Progenitor cell of endocrine pancreas (in vitro differentiated cells): Measurements from ENCODE around the gene TEAD1. TPM values are rescaled to one million over a fixed set of nuclear protein-coding genes. Genes with fewer than 3 reads are reported as not detected.
A peak's percentile ranks its signal among the peaks of the same experiment; 100 is the strongest.

Experiments used
- DNase-seq: peaks from one replicate; pipeline ENCODE4 v3.0.0; 2021; ENCODE audit warnings: low spot score; ENCODE audit not compliant: unreplicated experiment
- H3K27ac Mint-ChIP-seq: 2 replicates; pipeline ENCODE4 v1.8.0; 2021; ENCODE audit warnings: mild to moderate bottlenecking, moderate library complexity, mixed read lengths
- H3K27me3 Mint-ChIP-seq: 2 replicates; pipeline ENCODE4 v1.8.0; 2021; ENCODE audit warnings: mixed read lengths
- H3K36me3 Mint-ChIP-seq: 2 replicates; pipeline ENCODE4 v1.8.0; 2022; ENCODE audit warnings: mixed read lengths; ENCODE audit not compliant: insufficient read depth
- H3K4me1 Mint-ChIP-seq: 2 replicates; pipeline ENCODE4 v1.8.0; 2021; ENCODE audit warnings: low read depth, mixed read lengths
- H3K4me3 Mint-ChIP-seq: 2 replicates; pipeline ENCODE4 v1.8.0; 2021; ENCODE audit warnings: low read depth, mild to moderate bottlenecking, moderate library complexity, mixed read lengths
- H3K9me3 Mint-ChIP-seq: 2 replicates; pipeline ENCODE4 v1.8.0; 2021; ENCODE audit warnings: low read depth, mixed read lengths
- total RNA-seq: library from RNA; stranded (reverse); gene quantifications from 2 replicates; pipeline ENCODE4 v1.2.1, GENCODE V29; 2021
- TF ChIP-seq, protein P1 (sequence below): fragments of 200-600 bp; sonication (generic); IDR thresholded peaks from one replicate; pipeline ENCODE4 v1.5.0; 2021; ENCODE audit warnings: antibody characterized with exemption, mild to moderate bottlenecking; ENCODE audit not compliant: unreplicated experiment

TEAD1 gene
- total RNA-seq, 1 donor from 2014 or later, result 92.4 TPM

DNA sequence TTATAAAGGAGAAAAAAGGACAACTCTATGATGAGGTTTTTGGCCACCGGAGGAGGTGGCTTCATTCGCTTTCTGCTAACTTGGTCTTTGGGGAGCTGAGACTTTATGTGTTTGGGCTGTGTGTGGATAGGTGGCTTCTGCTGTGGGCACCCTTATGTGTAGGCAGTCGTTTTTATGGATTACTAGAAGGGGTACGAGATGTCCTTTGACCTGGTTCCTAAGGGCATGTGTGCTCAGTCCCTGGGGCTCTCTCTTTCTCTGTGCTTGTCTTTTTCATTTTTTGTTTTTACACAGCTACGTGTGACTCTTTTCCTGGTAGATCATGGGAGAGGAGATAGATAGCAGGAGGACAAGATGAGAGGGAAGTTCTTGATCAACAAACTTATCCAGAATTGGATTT, 93.4 kb downstream of the TEAD1 start:
- Mint-ChIP-seq H3K27me3 (no peaks in the 10 kb centered on the region), H3K4me1 (peaks cover 17% of the 10 kb centered on the region), H3K4me3 (no peak overlapping the region), H3K9me3 (no peaks in the 10 kb centered on the region), H3K36me3 (peaks cover 16% of the 10 kb centered on the region), H3K27ac (peak overlapping the region; percentile 31)
- DNase-seq, result no peak
- TF ChIP-seq, protein P1, sequence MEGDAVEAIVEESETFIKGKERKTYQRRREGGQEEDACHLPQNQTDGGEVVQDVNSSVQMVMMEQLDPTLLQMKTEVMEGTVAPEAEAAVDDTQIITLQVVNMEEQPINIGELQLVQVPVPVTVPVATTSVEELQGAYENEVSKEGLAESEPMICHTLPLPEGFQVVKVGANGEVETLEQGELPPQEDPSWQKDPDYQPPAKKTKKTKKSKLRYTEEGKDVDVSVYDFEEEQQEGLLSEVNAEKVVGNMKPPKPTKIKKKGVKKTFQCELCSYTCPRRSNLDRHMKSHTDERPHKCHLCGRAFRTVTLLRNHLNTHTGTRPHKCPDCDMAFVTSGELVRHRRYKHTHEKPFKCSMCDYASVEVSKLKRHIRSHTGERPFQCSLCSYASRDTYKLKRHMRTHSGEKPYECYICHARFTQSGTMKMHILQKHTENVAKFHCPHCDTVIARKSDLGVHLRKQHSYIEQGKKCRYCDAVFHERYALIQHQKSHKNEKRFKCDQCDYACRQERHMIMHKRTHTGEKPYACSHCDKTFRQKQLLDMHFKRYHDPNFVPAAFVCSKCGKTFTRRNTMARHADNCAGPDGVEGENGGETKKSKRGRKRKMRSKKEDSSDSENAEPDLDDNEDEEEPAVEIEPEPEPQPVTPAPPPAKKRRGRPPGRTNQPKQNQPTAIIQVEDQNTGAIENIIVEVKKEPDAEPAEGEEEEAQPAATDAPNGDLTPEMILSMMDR, result no peak

DNA sequence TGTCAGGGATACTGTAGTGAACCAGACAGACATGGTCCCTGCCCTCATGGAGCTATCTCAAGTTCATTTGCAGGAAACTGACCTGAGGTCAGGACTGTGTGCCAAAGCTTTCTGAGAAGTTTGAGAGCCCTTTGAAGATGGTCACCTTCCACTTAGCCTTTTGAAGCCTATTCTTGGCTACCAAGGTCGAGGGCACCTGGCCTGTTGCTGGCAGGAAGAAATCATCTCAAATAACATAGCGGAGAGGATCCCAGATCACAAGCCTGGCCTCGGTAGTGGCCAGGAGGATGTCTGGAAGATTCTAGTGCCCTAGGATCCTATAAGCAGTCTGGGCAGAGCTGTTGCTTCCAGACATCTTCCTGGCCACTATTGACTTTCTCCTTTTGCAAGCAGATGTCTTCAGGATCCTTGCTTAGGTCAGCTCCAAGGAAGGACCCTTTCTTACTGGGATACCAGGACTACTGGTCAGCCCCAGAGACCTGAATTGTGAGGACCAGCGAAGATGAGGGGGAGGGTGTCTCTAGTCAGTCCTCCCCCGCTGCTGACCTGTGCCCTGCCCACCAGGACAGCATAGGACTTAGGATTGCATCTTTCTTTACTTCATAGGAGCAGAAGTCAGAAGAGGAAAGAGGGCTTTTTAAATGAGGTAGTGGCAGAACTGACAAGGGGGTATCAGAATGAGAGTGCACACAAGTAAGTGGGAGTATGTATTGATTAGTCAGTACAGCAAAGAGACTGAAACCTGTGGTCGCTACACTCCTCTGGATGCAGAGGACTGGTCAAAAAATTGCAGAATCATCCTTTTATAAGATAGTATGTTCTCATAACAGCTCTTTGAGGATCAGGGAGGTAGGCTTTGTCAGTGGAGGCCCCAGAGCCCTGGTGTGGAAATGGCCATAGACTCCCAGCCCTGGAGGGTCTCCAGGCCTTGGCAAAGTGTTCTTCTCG, 94.8 kb downstream of the TEAD1 start:
- DNase-seq, result no peak
- peaks cover 22% of the 10 kb centered on the region for H3K36me3 Mint-ChIP-seq
- H3K27ac Mint-ChIP-seq, result peak overlapping the region; percentile 67
- TF ChIP-seq, protein P1, result no peak
- no peaks in the 10 kb centered on the region for H3K27me3 Mint-ChIP-seq
- H3K4me1 Mint-ChIP-seq, result peaks cover 12% of the 10 kb centered on the region
- H3K9me3 Mint-ChIP-seq, result no peaks in the 10 kb centered on the region
- H3K4me3 Mint-ChIP-seq, result no peak overlapping the region

DNA sequence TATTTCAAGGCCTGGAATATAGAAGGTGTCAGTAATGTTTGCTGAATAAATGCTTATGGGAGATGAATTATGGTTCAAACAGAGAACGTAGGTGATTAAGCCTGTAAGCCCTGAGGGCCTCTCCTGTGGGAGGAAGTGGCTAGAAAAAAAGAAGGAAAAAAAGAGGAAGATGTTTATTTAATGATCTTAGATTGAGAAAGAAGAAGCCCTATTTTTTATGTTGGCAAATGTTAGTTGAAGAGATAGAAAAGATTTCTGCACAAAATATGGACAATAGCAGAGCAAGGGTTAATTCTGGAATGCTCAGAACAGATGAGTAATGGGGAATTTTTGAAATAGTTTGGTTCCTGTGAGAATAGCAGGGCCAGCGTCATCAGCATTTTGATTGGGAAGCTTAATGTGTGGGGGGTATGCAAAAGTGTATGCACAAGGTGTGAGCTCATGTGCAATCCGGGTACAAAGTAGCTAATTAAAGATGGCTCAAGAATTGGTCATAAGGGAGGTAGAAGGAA, 95.7 kb downstream of the TEAD1 start:
- TF ChIP-seq, protein P1, result no peak
- no peaks in the 10 kb centered on the region for H3K9me3 Mint-ChIP-seq
- peaks cover 16% of the 10 kb centered on the region for H3K36me3 Mint-ChIP-seq
- no peak overlapping the region for H3K4me3 Mint-ChIP-seq
- peaks cover 12% of the 10 kb centered on the region for H3K4me1 Mint-ChIP-seq
- H3K27me3 Mint-ChIP-seq, result no peaks in the 10 kb centered on the region
- H3K27ac Mint-ChIP-seq, result no peak overlapping the region
- no peak for DNase-seq

DNA sequence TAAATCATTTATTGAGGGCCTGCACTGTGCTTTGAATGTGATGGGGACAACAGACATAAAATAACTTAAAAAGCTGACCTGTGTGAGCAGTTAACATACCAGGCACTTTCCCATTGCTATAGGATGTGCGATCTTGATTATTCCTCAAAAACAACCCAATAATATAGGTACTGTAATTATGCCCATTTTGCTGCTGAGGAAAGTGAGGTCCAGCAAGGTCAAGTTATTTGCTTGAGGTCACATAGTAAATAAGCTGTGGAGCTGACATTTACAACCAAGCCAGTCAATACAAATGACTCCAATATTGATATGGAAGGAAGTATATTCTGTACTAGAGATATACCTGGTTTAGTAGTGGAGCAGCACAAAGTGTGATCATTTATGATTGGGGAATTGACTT, 96.2 kb downstream of the TEAD1 start:
- Mint-ChIP-seq H3K36me3 (peaks cover 16% of the 10 kb centered on the region), H3K9me3 (no peaks in the 10 kb centered on the region), H3K27me3 (no peaks in the 10 kb centered on the region), H3K4me1 (peaks cover 12% of the 10 kb centered on the region), H3K27ac (no peak overlapping the region), H3K4me3 (no peak overlapping the region)
- TF ChIP-seq, protein P1, result no peak
- no peak for DNase-seq

DNA sequence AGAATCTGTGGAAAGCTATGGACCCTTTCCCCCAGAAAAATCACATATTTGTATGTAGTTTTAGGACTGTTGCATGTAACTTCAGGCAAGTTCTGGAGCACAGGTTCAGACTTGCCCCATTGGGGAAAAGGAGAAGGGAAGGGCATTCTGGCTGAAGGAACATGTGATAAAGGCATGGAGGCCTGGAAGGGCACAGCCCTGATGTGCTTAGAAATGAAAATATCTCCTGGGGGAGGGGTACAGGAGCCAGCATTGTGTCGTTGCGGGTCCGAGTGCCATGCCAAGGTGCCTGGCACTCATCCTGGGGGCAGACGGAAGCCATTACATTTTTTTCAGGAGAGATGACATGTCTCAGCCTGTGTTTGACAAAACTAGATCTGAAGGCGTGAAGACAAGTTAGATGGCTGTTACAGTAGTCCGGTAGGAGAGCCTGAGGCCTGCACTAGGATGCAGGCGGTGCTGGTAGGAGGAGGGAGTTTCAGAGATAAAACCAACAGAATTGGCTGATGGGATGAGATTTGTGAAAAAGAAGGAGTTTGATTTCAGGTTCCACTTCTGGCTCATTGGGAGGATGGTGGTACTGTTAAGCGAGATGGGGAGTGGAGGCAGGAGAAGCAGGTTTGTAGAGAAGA, 96.9 kb downstream of the TEAD1 start:
- Mint-ChIP-seq H3K27ac (no peak overlapping the region), H3K9me3 (no peaks in the 10 kb centered on the region), H3K4me1 (peaks cover 13% of the 10 kb centered on the region), H3K27me3 (no peaks in the 10 kb centered on the region), H3K4me3 (no peak overlapping the region), H3K36me3 (peaks cover 16% of the 10 kb centered on the region)
- DNase-seq, result no peak
- TF ChIP-seq, protein P1, result no peak
